NCI-H446 treated with DMSO at 0.1 percent for 48 hours (cell line): ENCODE results near the gene KBTBD4.
"Not testable (repeated sequence)": the region's sequence is repeated elsewhere in the genome, so short reads cannot be mapped to it uniquely, and the experiment has no call there.

Source experiments
- DNase-seq: peaks from one replicate; lab custom pipeline; 2025; lab: John Stamatoyannopoulos, UW

Gene KBTBD4

DNA sequence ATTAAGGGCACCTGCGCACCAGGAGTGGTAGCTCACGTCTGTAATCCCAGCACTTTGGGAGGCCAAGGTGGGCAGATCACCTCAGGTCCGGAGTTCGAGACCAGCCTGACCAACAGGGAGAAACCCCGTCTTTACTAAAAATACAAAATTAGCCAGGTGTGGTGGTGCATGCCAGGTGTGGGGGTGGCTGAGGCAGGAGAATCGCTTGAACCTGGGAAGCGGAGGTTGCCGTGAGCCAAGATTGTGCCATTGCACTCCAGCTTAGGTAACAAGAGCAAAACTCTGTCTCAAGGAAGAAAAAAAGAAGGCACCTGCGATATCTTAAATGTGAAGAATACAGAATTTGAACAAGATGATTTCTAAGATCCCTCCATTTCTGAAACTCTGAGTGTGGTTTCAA, 52.7 kb downstream of the KBTBD4 start:
- DNase-seq = not testable (repeated sequence)

DNA sequence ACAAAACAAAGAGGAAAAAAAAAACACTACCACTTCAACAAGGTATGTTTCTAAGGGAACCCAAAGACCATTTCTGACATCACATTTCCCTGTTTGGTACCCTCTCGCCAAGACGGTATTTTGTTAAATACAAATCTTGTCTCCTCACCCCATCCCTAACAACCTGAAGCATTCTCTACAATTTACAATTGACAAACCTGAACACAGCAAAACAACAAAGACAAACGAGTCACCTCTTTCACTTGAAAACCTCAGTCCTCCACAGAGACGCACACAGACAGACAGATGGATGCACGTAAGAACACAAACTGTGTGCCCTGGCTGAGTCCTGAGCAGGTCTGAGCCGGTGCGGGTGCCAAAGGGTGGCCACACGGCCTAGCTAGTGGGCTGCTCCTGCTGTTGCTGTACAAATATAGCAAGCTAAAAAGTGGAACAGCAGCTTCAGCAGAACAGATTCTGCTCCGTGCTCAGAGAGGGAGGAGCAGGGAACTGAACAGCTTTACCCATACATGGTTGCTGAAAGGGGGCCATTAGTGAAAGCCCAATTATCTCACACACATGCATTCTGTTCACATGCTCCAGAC, 54.4 kb downstream of the KBTBD4 start:
- peak; percentile 66 for DNase-seq

DNA sequence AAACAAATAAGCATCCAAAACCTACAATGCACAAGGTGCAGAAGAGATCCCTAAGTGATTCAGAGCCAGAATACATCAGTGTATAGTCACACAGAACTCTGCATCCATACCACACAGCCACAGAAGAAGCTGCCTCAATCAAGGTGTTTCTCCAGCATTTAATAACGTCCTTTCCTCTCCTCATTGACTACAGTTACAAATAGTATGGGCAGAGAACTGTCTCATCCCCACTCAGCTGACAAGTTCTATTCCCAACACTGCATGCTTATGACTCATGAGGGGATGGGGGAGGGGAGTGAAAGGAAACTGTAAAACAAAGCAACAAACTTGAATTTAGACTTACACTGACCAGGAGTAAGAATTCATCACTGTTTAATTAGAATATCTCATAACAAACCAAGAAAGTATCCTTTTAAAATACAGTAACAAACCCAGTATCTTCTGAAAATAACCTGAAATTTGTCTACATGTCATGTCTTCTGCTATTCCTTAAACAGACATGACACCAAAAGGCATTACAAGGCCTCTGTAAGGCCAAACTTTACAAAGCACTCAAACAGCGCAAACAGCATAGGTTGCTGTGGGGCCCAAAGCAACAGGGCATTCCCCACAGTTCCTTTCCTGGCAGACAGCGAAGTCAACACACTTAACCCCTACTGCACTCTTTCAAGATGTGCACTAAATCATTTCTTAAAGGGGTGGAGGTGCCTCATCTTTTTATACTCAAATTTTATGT, 55.1 kb downstream of the KBTBD4 start:
- DNase-seq = no peak
